GM12892 (cell line): Measurements from ENCODE around the gene POU2F1. TPM values are rescaled to one million over a fixed set of nuclear protein-coding genes. Genes with fewer than 3 reads are reported as not detected.

ENCODE experiments used
- DNase-seq: peaks from one replicate; pipeline ENCODE4 v3.0.0; 2011; ENCODE audit not compliant: insufficient read length
- FAIRE-seq: peaks from 2 replicates; lab custom pipeline; 2011; peaks lifted over from hg19 to GRCh38; lab: Jason Lieb, UNC
- POLR2A ChIP-seq: IDR thresholded peaks from 2 replicates; pipeline ENCODE4 v1.6.1; 2011; ENCODE audit warnings: low read depth, low read length, control low read depth
- POLR2AphosphoS5 ChIP-seq: IDR thresholded peaks from 2 replicates; pipeline ENCODE4 v1.6.1; 2011; ENCODE audit warnings: low read depth, low read length, control low read depth
- TAF1 ChIP-seq: IDR thresholded peaks from 2 replicates; pipeline ENCODE4 v1.6.1; 2011; ENCODE audit warnings: low read depth, mild to moderate bottlenecking, control low read depth, low read length, borderline replicate concordance
- polyA plus RNA-seq: library from polyadenylated mRNA; unstranded; fragments of >200 nt; gene quantifications from one replicate; pipeline ENCODE4 v1.2.1, GENCODE V29; 2012; ENCODE audit warnings: missing spikeins, inconsistent platforms; ENCODE audit not compliant: missing spikeins

Gene POU2F1
- 8.3 TPM for polyA plus RNA-seq

GRCh38 chr1:167220537-167221125, at the start of gene POU2F1:
Gene POU2F1 (plus strand): TSS chr1:167220886. CDS start chr1:167220898, 12 bp downstream.
- peak; percentile 77; the same call in 1 of the 2 replicates for TF ChIP-seq TAF1
- TF ChIP-seq POLR2A, result no peak
- TF ChIP-seq POLR2AphosphoS5, result no peak; the same call in 1 of the 2 replicates
- FAIRE-seq, result peak; percentile 98
- peak; percentile 69 for DNase-seq

- no peak for TF ChIP-seq POLR2A
- no peak for TF ChIP-seq POLR2AphosphoS5
- TF ChIP-seq TAF1, result no peak
- FAIRE-seq (no peak), DNase-seq (no peak)
Measured at GRCh38 chr1:167171286-167171929, 49.3 kb upstream of the POU2F1 start.

GRCh38 chr1:167173516-167174184, 47.0 kb upstream of the POU2F1 start:
- no peak for TF ChIP-seq POLR2AphosphoS5
- TF ChIP-seq POLR2A, result no peak
- no peak for TF ChIP-seq TAF1
- no peak for DNase-seq
- FAIRE-seq, result no peak

DNA sequence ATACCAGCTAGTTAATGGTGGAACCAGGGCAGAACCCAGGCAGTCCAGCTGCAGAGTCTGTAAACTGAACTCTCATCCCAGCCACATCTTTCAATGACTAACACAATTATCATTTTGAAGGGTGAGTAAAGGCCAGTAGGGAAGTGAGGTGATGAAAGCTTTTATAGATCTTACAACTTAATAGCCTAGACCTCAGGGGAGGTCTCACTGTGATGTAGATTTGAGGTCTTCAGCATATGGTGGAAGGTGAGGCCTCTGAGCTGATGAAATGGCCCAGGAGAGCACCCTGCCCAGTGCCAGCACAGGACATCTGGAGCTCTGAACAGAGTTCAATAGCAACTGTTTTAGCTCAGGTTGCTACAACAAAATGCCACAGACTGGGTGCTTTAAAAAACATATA, 44.8 kb upstream of the POU2F1 start:
- TF ChIP-seq TAF1, result no peak
- TF ChIP-seq POLR2AphosphoS5, result no peak
- no peak for TF ChIP-seq POLR2A
- DNase-seq (no peak), FAIRE-seq (no peak)

GRCh38 chr1:167178831-167179230, 41.9 kb upstream of the POU2F1 start:
- no peak for FAIRE-seq
- TF ChIP-seq POLR2AphosphoS5, result no peak
- no peak for TF ChIP-seq TAF1
- no peak for TF ChIP-seq POLR2A
- DNase-seq, result no peak

DNA sequence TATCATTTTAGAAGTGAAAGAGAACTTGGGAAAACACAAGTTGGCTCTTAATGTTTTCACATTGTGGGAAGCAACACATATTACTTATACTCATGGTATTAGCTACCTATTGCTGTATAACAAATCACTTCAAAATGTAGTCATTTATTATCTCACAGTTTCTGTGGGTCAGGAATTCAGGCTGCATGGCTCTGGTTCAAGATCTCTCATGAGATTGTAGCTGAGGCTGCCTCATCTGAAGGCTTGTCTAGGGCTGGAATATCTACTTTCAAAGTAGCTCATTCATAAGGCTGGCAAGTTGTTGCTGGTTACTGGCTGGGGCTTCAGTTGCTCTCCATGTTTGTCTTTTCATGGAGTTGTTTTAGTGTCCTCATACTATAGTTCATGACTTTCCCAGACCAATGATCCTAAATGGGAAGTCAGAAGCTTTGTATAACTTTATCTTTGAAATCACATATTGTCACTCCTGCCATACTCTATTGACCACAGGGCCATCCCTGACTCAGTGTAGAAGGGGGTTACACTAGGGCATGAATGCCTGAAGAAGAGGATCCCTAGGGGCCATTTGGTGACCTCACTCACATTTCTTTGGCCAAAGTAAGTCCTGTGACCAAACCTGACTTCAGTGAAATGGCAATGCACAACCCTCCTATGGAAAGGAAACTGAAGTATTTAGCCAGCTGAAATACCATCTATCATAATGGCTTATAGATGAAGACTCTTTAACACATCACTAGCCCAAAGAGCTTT, 37.9 kb upstream of the POU2F1 start:
- DNase-seq (no peak), FAIRE-seq (no peak)
- TF ChIP-seq POLR2AphosphoS5 (no peak), TAF1 (no peak), POLR2A (no peak)

- TF ChIP-seq POLR2AphosphoS5 (no peak), TAF1 (no peak), POLR2A (no peak)
- DNase-seq, result no peak
- FAIRE-seq, result no peak
Measured at GRCh38 chr1:167184081-167184480, 36.6 kb upstream of the POU2F1 start.

DNA sequence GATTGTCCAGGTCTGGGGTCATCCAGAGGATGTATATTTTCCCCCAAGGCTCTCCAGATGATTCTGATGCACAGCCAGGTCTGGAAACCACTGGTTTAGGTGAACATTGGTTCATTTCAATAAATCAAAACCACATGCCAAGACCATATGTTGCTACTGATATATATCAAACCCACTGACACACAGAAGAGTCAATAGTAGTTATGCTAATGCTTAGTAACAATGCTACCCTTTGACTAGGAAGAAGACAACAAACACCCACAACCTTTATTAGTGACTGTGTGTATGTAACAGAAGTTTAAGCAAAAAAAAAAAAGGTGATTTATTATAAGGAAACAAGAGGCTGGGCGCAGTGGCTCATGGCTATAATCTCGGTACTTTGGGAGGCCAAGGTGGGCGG, 35.6 kb upstream of the POU2F1 start:
- no peak for FAIRE-seq
- no peak for TF ChIP-seq POLR2AphosphoS5
- no peak for TF ChIP-seq POLR2A
- no peak for TF ChIP-seq TAF1
- no peak for DNase-seq

- FAIRE-seq, result no peak
- DNase-seq, result no peak
- TF ChIP-seq TAF1, result no peak
- no peak for TF ChIP-seq POLR2AphosphoS5
- no peak for TF ChIP-seq POLR2A
Measured at GRCh38 chr1:167185974-167186657, 34.6 kb upstream of the POU2F1 start.

GRCh38 chr1:167186771-167187170, 33.9 kb upstream of the POU2F1 start:
- FAIRE-seq (no peak), DNase-seq (no peak)
- TF ChIP-seq POLR2A, result no peak
- TF ChIP-seq POLR2AphosphoS5, result no peak
- no peak for TF ChIP-seq TAF1
